ENCODE data around the gene VWA8.

VWA8 gene

GRCh38 chr13:41960637-41961465, at the start of gene VWA8:
TSS of gene VWA8 (minus strand) at chr13:41961109. CDS start at chr13:41961015, 94 bp downstream.
- no peak for DNase-seq (ENCODE audit: low read depth)

GRCh38 chr13:42009057-42009456, 48.1 kb upstream of the VWA8 start:
- H3K4me3 ChIP-seq (ENCODE audit: control insufficient read depth, low read depth, low read length) = no peak overlapping the region
- no peak for TF ChIP-seq CTCF (IDR thresholded peaks at IDR 0.05; ENCODE audit: control insufficient read depth, insufficient read depth, low read depth, low read length, missing control alignments)
- no peak for DNase-seq (ENCODE audit: low read depth)

More at GRCh38 chr13:41960637-41961465, at the start of gene VWA8:
- TF ChIP-seq CTCF (IDR thresholded peaks at IDR 0.05; ENCODE audit: control insufficient read depth, insufficient read depth, low read depth, low read length, missing control alignments) = no peak
- peak within 1 kb of the TSS; percentile 70 for H3K4me3 ChIP-seq (ENCODE audit: control insufficient read depth, low read depth, low read length)

DNA sequence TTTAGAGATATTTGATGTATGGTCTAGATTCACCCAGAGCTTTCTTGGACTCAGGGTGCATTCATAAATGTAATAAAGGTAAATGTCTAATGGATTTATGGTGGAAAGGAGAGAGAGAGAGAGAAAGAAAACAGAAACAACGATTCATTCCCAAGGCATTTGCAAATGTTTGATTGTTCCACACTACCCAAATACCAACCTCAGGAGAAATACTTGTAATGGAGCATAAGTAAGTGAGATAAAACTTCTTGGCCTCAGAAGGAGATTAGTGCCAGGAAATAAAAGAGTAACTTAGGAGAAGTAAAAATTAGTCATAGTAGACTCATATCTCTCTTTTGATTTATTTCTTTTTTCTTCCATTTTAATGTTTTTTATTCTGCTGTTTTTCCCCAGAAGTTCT, 46.9 kb upstream of the VWA8 start:
- peak; percentile 38 for DNase-seq (ENCODE audit: low read depth)
- TF ChIP-seq CTCF (IDR thresholded peaks at IDR 0.05; ENCODE audit: control insufficient read depth, insufficient read depth, low read depth, low read length, missing control alignments) = no peak
- no peak overlapping the region for H3K4me3 ChIP-seq (ENCODE audit: control insufficient read depth, low read depth, low read length)

- DNase-seq (ENCODE audit: low read depth) = no peak
- TF ChIP-seq CTCF (IDR thresholded peaks at IDR 0.05; ENCODE audit: control insufficient read depth, insufficient read depth, low read depth, low read length, missing control alignments) = no peak
- H3K4me3 ChIP-seq (ENCODE audit: control insufficient read depth, low read depth, low read length) = no peak overlapping the region
These were observed 41.2 kb upstream of the VWA8 start for GRCh38 chr13:42002066-42002465.

- TF ChIP-seq CTCF (IDR thresholded peaks at IDR 0.05; ENCODE audit: control insufficient read depth, insufficient read depth, low read depth, low read length, missing control alignments) = no peak
- DNase-seq (ENCODE audit: low read depth) = peak; percentile 75
- no peak overlapping the region; the same call in 1 of the 2 replicates for H3K4me3 ChIP-seq (ENCODE audit: control insufficient read depth, low read depth, low read length)
These were observed 40.7 kb upstream of the VWA8 start for GRCh38 chr13:42001580-42001979.

DNA sequence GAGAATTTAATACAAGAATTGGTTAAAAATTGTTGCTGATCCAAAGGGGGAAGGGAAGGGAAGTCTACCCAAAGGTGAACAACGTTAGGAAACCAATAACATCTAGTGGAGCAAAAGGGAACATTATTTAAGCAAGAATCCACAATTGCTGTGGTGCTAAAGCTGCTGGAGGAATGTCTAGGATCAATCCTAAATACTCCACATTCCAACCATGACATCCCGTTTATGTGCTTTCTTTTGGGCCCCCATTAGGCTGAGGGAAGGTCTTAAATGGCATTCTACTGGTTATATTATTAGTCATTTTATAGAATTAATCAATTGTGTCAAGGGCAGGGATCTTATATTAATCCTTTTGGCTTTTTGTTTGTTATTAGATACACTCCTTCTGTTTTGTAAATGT, 39.9 kb upstream of the VWA8 start:
- no peak for TF ChIP-seq CTCF (IDR thresholded peaks at IDR 0.05; ENCODE audit: control insufficient read depth, insufficient read depth, low read depth, low read length, missing control alignments)
- DNase-seq (ENCODE audit: low read depth) = no peak

More for the DNA sequence above, 39.9 kb upstream of the VWA8 start:
- no peak overlapping the region for H3K4me3 ChIP-seq (ENCODE audit: control insufficient read depth, low read depth, low read length)
